Kidney (tissue), 14 donors: Measurements from ENCODE around the gene KMT2E. TPM values are rescaled to one million over a fixed set of nuclear protein-coding genes. Genes with fewer than 3 reads are reported as not detected.

Experiments
- DNase-seq, 5 donors: peaks; one replicate each; pipeline ENCODE4 v3.0.0-alpha.2; 2013 to 2020
- FAIRE-seq: peaks from 2 replicates; lab custom pipeline; 2012; peaks lifted over from hg19 to GRCh38; lab: Jason Lieb, UNC
- H3K27ac ChIP-seq, 2 donors: one replicate each; pipeline ENCODE4 v1.7.0; 2013; ENCODE audit warnings: low read depth in 2 of 2, low read length in 2 of 2, inconsistent platforms in 1 of 2
- H3K27me3 ChIP-seq: one replicate; pipeline ENCODE4 v1.7.1; 2013; ENCODE audit warnings: low read length, inconsistent platforms; ENCODE audit not compliant: control insufficient read depth, insufficient read depth
- H3K36me3 ChIP-seq, 3 donors: one replicate each; pipeline versions ENCODE4 v1.7.0 to v1.7.1; 2013; ENCODE audit warnings: low read length in 3 of 3, control low read depth in 1 of 3, inconsistent platforms in 1 of 3; ENCODE audit not compliant: insufficient read depth in 3 of 3, control insufficient read depth in 2 of 3
- H3K4me1 ChIP-seq, 3 donors: one replicate each; pipeline versions ENCODE4 v1.7.0 to v1.7.1; 2013; ENCODE audit warnings: low read length in 3 of 3, inconsistent platforms in 1 of 3, low read depth in 1 of 3; ENCODE audit not compliant: control insufficient read depth in 2 of 3, insufficient read depth in 2 of 3
- H3K4me3 ChIP-seq, 3 donors: one replicate each; pipeline versions ENCODE4 v1.7.0 to v1.8.1; 2013; ENCODE audit warnings: low read length in 3 of 3, control low read depth in 1 of 3, inconsistent platforms in 1 of 3
- H3K9ac ChIP-seq, 3 donors: one replicate each; pipeline versions ENCODE4 v1.7.0 to v1.7.1; 2013; ENCODE audit warnings: low read length in 3 of 3, control low read depth in 1 of 3, inconsistent platforms in 1 of 3
- H3K9me3 ChIP-seq, 3 donors: one replicate each; pipeline versions ENCODE4 v1.7.0 to v1.7.1; 2013; ENCODE audit warnings: low read length in 3 of 3, control low read depth in 1 of 3, inconsistent platforms in 1 of 3; ENCODE audit not compliant: control insufficient read depth in 2 of 3, insufficient read depth in 1 of 3
- CTCF ChIP-seq: IDR thresholded peaks from 3 replicates; pipeline ENCODE4 v1.5.1; 2012; ENCODE audit warnings: mild to moderate bottlenecking, moderate library complexity, borderline replicate concordance; ENCODE audit not compliant: insufficient read depth; ENCODE audit errors: extremely low read depth
- intact Hi-C: fragments of 100-400 bp; cut with DNase I; formaldehyde crosslinking; loops from one replicate; pipeline ENCODE4 v1.11.1; 2022
- polyA plus RNA-seq: library from polyadenylated mRNA; stranded (reverse); fragments of 350-450 nt; fragmentation: Illumina TruSeq; extraction: RNeasy Lipid Tissue Mini Kit (QIAGEN cat#74804); gene quantifications from one replicate; pipeline ENCODE4 v1.2.3, GENCODE V29; 2014; ENCODE audit warnings: low read depth, low replicate concordance; ENCODE audit not compliant: insufficient read depth
- total RNA-seq: library from RNA; stranded (reverse); fragmentation: NEBNext Ultra II Directional; extraction: Animal tissue kit (Norgen Biotek cat#: 25700); gene quantifications from one replicate; pipeline ENCODE4 v1.2.1, GENCODE V29; 2021
- donor health status: control.
- donor health status: control.
- donor health status: control.
- donor health status: control.
- donor health status: control.
- donor health status: DM: yes; HTN: yes; CAD: no.
- donor health status: Normal renal cell carcinoma (clear cell type).

The KMT2E gene
- total and polyA plus RNA-seq, 2 donors from 2014 or later, result 7.2 to 106 TPM

GRCh38 chr7:105112440-105113418 lies 98.7 kb downstream of the KMT2E start:
- Histone ChIP-seq H3K4me3 (no peak overlapping the region), H3K4me1 (peaks cover 0 to 13% (median 2%) of the 10 kb centered on the region in 3 donors), H3K9ac (peak overlapping the region in 1 of 3 donors; percentile 14), H3K27me3 (no peaks in the 10 kb centered on the region), H3K36me3 (peaks cover 18 to 68% (median 44%) of the 10 kb centered on the region in 3 donors), H3K27ac (peak overlapping the region in 1 of 2 donors; percentile 23), H3K9me3 (no peaks in the 10 kb centered on the region)
- DNase-seq (no peak), FAIRE-seq (no peak)
- intact Hi-C loops, result no loop called here
- TF ChIP-seq CTCF, result no peak

GRCh38 chr7:105118612-105119600 lies 104.9 kb downstream of the KMT2E start:
- no peak overlapping the region for H3K9ac ChIP-seq
- no peak for FAIRE-seq
- intact Hi-C loops, result no loop called here
- H3K27me3 ChIP-seq, result no peaks in the 10 kb centered on the region
- no peak for DNase-seq
- H3K4me3 ChIP-seq, result no peak overlapping the region
- H3K27ac ChIP-seq, result no peak overlapping the region
- H3K4me1 ChIP-seq, result peaks cover 0 to 3% (median 0%) of the 10 kb centered on the region in 3 donors
- no peak for TF ChIP-seq CTCF
- no peaks in the 10 kb centered on the region for H3K9me3 ChIP-seq
- peaks cover 0 to 23% (median 11%) of the 10 kb centered on the region in 3 donors for H3K36me3 ChIP-seq

GRCh38 chr7:105122619-105123018 lies 108.6 kb downstream of the KMT2E start:
- Histone ChIP-seq H3K9ac (no peak overlapping the region), H3K36me3 (peaks cover 0 to 15% (median 12%) of the 10 kb centered on the region in 3 donors), H3K4me3 (no peak overlapping the region), H3K4me1 (peaks cover 0 to 3% (median 0%) of the 10 kb centered on the region in 3 donors), H3K27me3 (no peaks in the 10 kb centered on the region), H3K9me3 (no peaks in the 10 kb centered on the region), H3K27ac (no peak overlapping the region)
- TF ChIP-seq CTCF, result no peak
- intact Hi-C loops, result no loop called here
- DNase-seq (no peak), FAIRE-seq (no peak)
